GM21825 (cell line): Measurements from ENCODE around the gene MOB4.
"Not testable (repeated sequence)": the region's sequence is repeated elsewhere in the genome, so short reads cannot be mapped to it uniquely, and the experiment has no call there.

Experiments
- ATAC-seq: cut with Tn5 transposase; IDR thresholded peaks from one replicate; pipeline ENCODE4 v1.9.1; 2021; ENCODE audit warnings: mild to moderate bottlenecking, moderate library complexity; ENCODE audit not compliant: unreplicated experiment

Gene MOB4

GRCh38 chr2:197587255-197587654 is 71.4 kb downstream of the MOB4 start:
- not testable (repeated sequence) for ATAC-seq

- no peak for ATAC-seq
Observed at GRCh38 chr2:197591339-197592072, 75.6 kb downstream of the MOB4 start.

- ATAC-seq = no peak
Observed at GRCh38 chr2:197596766-197597165, 80.9 kb downstream of the MOB4 start.

GRCh38 chr2:197597166-197597565 is 81.3 kb downstream of the MOB4 start:
- ATAC-seq = no peak

- ATAC-seq = no peak
Observed at GRCh38 chr2:197598450-197598849, 82.6 kb downstream of the MOB4 start.

- ATAC-seq = no peak
Observed at GRCh38 chr2:197599285-197599965, 83.6 kb downstream of the MOB4 start.

GRCh38 chr2:197600306-197600705 is 84.4 kb downstream of the MOB4 start:
- ATAC-seq = no peak

- ATAC-seq = no peak
Observed at GRCh38 chr2:197601726-197602125, 85.9 kb downstream of the MOB4 start.
